SU-DHL-6 (cell line): ENCODE data around the gene RAB3C.

Experiments
- EZH2phosphoT487 ChIP-seq: fragments of 200-600 bp; sonication (generic), shearing (Covaris generic); conservative IDR thresholded peaks from 2 replicates; pipeline ENCODE4 v1.6.1; 2018; ENCODE audit warnings: mild to moderate bottlenecking, antibody characterized with exemption, low read length, moderate library complexity, mixed read lengths
- TF ChIP-seq, protein P1 (sequence below): fragments of 200-600 bp; sonication (generic); IDR thresholded peaks from one replicate; pipeline ENCODE4 v1.5.1; 2017; ENCODE audit warnings: antibody characterized with exemption, mild to moderate bottlenecking, low read length, moderate library complexity; ENCODE audit not compliant: insufficient read depth, poor library complexity, severe bottlenecking

DNA sequence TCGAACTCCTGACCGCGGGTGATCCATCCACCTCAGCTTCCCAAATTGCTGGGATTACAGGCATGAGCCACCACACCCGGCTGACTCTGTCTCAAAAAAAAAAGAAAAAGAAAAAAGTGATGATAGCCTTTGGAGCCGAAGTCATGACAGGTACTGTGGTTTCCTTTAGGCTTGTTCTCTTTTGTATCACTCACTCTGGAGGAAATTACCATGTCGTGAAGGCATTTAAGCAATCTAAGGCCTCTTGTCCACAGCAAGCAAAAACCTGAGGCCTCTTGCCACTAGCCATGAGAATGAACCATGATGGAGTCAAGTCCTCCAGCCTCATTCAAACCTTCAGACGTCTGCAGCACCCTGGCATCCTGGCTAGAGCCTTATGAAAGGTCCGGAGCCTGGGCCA lies 286.1 kb downstream of the RAB3C start:
- TF ChIP-seq, protein P1, sequence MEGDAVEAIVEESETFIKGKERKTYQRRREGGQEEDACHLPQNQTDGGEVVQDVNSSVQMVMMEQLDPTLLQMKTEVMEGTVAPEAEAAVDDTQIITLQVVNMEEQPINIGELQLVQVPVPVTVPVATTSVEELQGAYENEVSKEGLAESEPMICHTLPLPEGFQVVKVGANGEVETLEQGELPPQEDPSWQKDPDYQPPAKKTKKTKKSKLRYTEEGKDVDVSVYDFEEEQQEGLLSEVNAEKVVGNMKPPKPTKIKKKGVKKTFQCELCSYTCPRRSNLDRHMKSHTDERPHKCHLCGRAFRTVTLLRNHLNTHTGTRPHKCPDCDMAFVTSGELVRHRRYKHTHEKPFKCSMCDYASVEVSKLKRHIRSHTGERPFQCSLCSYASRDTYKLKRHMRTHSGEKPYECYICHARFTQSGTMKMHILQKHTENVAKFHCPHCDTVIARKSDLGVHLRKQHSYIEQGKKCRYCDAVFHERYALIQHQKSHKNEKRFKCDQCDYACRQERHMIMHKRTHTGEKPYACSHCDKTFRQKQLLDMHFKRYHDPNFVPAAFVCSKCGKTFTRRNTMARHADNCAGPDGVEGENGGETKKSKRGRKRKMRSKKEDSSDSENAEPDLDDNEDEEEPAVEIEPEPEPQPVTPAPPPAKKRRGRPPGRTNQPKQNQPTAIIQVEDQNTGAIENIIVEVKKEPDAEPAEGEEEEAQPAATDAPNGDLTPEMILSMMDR = no peak
- no peak for TF ChIP-seq EZH2phosphoT487
